GM19324 (cell line): ENCODE measurements around the gene MIOX.

ENCODE experiments used
- ATAC-seq: cut with Tn5 transposase; IDR thresholded peaks from one replicate; pipeline ENCODE4 v1.9.1; 2021; ENCODE audit warnings: mild to moderate bottlenecking, moderate library complexity; ENCODE audit not compliant: unreplicated experiment, low FRiP score

MIOX gene

GRCh38 chr22:50486561-50487289 lies at the start of gene MIOX:
Gene MIOX, plus strand, starts transcription at chr22:50486859. Its CDS starts 39 bp downstream, at chr22:50486898.
- ATAC-seq = no peak

DNA sequence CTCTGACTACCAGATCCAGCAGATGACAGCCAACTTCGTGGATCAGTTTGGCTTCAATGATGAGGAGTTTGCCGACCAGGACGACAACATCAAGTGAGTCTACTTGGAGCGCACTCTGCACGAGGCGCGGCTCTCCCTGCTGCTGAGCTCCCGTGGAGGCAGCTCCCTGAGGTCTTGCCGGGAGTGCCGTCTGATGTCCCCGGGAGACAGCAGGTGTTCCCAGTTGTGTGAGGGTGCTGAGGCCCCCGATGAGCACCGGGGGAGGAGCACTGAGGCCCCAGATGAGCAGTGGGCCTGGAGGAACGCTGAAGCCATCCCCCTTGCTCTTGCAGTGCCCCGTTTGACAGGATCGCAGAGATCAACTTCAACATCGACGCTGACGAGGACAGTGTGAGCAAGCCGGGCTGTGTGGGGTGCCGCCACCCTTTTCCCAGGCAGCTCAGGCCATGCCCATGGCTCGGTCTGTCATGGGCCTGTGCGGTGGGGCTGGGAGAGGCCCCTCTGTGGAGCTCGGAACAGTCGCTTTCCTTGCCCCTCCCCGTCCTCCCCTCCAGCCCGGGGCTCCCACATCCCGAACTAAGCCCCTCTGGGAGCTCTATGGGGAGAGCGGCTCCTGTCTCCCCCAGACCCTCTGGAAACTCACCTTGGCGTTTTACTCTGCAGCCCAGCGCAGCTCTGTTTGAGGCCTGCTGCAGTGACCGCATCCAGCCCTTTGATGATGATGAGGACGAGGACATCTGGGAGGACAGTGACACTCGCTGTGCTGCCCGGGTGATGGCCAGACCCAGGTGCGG lies 49.0 kb upstream of the MIOX start:
- no peak for ATAC-seq

GRCh38 chr22:50438305-50439275 lies 48.1 kb upstream of the MIOX start:
- no peak for ATAC-seq

DNA sequence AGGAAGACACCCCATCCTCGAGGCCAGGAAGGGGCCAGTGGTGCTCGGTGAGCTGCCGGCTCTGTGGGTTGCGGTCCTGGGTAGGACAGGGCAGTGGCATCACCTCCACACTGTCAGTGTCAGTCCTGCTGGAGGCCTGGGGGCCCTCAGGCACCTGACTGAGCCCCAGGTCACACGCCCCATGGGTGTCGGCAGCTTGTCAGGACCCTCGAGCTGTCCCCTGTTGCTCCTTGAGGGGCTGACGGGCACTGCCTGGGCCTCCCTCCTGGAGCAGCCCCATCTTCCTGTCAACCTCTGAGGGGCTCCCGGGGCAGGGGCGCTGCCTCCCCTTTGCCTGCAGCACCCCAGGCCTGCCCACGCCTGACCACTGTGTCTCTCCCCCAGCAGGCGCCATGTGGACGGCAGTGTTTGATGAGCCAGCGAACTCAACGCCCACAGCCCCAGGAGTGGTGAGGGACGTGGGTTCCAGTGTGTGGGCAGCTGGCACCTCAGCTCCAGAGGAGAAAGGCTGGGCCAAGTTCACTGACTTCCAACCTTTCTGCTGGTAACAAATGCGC lies 47.3 kb upstream of the MIOX start:
- no peak for ATAC-seq

DNA sequence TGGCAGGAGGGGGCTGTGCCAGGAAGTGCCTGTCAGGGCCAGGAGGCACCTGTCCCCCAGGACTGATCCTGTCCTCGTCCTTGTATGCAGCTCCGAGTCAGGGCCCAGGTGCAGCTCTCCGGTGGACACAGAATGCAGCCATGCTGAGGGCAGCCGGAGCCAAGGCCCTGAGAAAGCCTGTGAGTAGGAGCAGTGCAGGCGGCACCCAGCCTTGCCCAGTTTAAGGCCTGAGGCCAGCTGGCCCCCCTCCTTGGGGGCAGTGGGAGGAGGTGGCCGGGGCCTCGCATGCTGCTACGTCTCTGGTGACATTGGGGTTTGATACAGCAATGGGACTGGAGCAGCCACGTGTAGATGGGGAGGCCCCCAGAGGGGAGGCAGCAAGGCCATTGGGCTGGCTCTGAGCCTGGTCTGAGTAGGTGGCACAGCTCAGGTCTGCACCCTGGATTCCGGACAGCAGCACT lies 46.8 kb upstream of the MIOX start:
- ATAC-seq = no peak

GRCh38 chr22:50440544-50441249 lies 46.0 kb upstream of the MIOX start:
- ATAC-seq = no peak

DNA sequence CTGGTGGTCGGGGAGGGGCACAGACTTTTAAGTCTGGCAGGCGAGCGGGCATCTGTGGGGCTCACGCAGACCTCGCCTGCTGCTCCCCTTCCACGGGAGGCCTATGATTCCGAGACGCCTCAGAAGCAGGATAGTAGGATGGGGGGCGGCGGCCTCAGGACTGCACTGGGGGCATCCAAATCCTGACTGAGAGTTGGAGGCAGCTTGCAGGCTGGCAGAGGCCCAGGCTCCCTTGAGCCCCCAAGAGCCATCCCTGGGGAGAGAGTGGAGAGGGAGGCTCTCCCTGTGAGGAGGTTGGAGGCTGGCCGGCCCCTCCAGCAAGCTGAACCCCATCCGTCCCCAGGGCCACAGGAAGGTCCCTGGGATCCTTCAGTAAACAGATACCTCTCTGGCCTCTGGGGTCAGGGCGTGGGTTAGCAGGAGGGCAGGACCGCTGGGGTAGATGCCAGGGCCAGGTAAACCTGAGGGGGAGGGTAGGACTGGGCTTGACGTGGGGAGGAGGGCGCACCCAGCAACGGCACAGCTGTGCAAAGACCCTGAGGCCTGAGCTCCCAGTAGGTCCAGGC lies 45.1 kb upstream of the MIOX start:
- ATAC-seq = no peak

GRCh38 chr22:50443197-50443596 lies 43.5 kb upstream of the MIOX start:
- ATAC-seq = no peak

DNA sequence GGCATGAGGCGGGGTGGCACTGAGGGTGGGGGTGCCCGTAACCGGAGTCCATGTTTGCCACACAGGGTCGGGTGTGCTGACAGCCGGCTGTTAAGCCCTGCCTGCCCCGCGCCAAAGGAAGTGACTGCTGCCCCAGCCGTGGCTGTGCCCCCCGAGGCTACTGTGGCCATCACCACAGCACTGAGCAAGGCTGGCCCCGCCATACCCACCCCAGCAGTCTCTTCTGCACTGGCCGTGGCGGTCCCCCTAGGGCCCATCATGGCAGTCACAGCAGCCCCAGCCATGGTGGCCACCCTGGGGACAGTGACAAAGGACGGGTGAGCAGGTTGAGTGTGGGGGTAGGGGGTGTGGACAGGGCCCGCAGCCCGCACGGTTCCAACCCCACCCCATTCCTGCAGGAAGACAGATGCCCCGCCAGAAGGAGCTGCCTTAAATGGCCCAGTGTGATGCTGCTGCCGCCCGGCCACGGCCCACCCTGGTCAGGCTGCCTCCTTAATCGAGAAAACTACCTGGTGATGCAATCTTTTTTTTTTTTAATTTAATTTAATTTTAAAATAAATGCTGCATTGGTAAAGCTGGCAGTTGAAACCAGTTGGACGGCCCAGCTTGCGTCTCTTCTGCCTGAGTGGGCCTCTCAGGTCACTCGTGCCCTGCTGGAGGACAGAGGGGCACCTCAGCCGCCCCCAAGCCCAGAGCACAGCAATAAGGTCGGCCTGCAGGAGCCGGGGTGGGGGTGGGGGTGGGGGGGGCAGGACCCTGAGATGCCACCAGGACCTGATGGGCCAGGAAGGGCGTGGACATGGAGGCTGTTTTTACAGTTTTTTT lies 42.6 kb upstream of the MIOX start:
- ATAC-seq = no peak

DNA sequence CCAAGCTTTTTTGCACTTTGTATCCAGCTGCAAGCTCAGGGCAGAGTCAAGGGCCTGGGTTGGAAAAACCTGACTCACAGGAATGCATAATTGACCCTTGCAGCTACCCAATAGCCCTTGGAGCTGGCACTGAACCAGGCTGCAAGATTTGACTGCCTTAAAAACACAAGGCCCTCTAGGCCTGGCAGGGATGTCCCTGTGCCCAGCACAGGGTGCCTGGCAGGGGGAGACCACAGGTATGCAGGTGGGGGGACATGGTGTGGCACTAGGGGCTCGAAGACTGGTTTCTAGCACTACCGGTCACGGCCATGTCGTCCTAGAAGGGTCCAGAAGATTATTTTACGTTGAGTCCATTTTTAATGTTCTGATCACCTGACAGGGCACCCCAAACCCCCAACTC lies 42.0 kb upstream of the MIOX start:
- no peak for ATAC-seq

DNA sequence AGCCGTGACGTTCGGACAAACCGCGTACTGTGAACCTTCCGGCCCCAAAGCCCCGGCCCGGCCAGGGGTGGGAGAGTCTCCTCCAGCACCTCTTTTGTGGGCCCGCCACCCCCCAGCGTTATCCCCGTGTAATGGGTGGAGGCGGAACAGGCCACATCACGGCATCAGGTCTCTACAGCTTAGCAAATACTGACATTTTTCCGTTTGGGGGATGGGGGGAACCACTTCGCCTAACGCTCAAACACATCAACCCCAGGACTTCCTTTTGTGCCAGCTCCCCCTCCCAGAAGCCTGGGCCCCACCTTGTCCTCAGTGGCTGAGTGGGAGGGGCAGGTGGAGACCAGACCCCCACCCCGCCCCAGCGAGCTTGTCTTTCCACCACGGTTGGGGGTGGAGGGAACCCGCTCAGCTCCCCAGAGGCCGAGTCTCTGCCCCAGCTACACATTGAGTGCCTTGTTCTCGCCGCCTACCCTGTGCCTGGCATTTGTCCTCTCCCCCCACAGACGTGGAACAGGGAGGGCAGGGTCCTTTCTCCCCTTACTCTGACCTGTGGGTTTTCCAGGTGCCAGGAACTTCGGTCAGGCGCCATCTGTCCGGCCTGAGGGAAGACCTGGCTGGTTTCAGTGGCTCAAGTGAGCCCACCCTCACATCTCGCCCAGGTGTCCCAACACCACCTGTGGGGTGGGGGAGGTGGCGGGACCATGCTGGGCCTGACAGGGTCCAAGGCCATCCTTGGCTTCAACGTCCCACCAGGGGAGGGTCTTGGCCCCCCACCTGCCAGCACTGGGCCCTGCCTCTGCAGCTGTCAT lies 41.4 kb upstream of the MIOX start:
- ATAC-seq = no peak

DNA sequence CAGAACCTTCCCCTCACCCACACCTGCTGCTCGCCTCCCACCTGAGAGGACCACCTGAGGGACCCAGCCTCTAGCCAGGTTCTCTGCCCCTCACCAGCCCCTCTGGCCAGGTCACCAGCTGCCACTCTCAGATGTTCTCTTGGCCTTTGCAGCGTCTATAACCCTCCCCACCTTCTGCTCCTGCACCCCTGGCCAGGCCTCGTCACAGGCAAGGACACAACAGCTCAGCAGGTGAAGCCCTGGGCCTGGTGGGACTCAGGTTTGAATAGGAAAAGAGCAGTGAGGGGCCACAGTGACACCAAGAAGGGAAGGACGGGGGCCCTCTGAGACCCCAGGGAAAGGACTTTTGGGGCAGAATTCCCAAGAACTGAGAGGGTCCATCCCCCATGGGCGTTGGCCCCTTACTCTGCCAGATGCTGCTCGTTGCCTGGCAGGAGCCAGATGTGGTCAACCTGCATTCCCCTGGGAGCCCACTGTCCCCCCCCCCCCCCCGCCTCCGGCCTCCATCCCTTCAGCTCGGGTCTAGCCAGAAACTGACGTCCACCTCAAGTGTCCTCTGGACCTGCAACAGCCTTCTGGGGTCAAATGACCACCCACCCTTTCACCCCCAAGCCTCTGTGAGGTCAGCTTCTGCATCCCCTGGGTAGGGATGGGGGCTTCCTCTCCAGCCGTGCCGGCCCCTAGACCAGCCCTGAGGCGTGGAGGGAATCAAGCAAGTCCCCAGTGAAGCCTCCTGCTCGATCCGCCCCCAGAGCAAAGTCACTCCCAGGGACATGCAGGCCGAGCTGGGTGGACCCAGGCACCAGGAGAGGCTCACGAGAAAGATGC lies 40.6 kb upstream of the MIOX start:
- ATAC-seq = no peak

- ATAC-seq = no peak
Measured at GRCh38 chr22:50446708-50447575, 39.7 kb upstream of the MIOX start.

DNA sequence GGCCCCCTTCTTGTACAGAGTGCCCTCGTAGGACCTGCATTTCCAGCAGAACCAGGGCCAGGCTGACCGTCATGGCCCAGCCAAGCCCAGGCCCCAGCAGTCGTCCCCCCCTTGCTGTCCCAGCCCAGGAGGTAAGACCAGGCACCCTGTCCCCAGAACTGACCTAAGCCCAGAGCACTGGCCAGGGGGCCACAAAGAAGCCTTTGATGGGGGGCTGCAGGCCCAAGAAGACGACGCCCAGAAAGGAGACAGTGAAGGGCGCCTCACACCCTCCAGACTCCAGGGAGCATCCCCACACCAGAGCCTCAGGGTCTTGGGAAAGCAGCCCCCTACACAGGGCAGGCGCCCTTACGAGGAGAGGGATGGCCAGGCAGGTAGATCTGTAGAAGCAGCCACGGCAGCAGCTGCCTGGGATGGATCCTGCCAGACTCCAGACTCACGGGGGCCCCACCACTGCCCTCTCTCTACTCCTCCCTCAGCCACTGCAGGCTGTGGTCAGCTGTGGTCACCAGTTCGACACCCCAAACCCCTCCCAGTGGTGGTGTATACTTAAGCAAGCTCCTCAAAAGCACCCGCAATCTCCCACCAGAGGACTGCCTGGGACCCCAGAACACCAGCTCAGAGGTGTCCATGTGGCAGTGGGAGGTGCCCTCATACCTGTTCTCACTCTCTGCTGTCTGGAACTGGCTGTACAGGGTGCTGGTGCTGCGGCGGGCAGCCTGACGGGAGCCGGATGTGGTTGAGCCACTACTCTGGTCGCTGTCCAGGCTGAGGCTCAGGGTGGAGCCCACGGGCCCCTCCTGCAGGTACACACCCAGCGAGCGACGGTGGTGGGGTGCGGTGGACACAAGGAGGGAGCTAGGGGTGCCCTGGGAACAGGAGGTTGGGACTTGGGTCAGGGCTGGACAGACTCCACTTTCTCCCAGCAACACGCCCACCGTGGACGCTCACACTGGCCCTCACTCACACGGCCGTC lies 38.8 kb upstream of the MIOX start:
- ATAC-seq = no peak

- no peak for ATAC-seq
Measured at GRCh38 chr22:50452649-50453048, 34.0 kb upstream of the MIOX start.
